ENCODE results near the gene SLX4IP. TPM values are rescaled to one million over a fixed set of nuclear protein-coding genes. Genes with fewer than 3 reads are reported as not detected.
A peak's percentile ranks its signal among the peaks of the same experiment; 100 is the strongest.

Gene SLX4IP
- total RNA-seq, 1 donor from 2014 or later = 3.1 TPM

- H3K27me3 ChIP-seq (ENCODE audit: low read depth) = no peaks in the 10 kb centered on the region
- H3K4me3 ChIP-seq = no peak overlapping the region
- H3K27ac ChIP-seq (replicated peaks) = peak overlapping the region; percentile 68
- DNase-seq = no peak
- TF ChIP-seq, protein P1, sequence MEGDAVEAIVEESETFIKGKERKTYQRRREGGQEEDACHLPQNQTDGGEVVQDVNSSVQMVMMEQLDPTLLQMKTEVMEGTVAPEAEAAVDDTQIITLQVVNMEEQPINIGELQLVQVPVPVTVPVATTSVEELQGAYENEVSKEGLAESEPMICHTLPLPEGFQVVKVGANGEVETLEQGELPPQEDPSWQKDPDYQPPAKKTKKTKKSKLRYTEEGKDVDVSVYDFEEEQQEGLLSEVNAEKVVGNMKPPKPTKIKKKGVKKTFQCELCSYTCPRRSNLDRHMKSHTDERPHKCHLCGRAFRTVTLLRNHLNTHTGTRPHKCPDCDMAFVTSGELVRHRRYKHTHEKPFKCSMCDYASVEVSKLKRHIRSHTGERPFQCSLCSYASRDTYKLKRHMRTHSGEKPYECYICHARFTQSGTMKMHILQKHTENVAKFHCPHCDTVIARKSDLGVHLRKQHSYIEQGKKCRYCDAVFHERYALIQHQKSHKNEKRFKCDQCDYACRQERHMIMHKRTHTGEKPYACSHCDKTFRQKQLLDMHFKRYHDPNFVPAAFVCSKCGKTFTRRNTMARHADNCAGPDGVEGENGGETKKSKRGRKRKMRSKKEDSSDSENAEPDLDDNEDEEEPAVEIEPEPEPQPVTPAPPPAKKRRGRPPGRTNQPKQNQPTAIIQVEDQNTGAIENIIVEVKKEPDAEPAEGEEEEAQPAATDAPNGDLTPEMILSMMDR (IDR thresholded peaks at IDR 0.05; ENCODE audit: borderline replicate concordance) = no peak
- peaks cover 14% of the 10 kb centered on the region for H3K36me3 ChIP-seq
- H3K9me3 ChIP-seq (replicated peaks) = no peaks in the 10 kb centered on the region
- intact Hi-C loops (cut with micrococcal nuclease) = no loop called here
- peaks cover 6% of the 10 kb centered on the region for H3K4me1 ChIP-seq
Observed at GRCh38 chr20:10565922-10566897, 131.1 kb downstream of the SLX4IP start.

DNA sequence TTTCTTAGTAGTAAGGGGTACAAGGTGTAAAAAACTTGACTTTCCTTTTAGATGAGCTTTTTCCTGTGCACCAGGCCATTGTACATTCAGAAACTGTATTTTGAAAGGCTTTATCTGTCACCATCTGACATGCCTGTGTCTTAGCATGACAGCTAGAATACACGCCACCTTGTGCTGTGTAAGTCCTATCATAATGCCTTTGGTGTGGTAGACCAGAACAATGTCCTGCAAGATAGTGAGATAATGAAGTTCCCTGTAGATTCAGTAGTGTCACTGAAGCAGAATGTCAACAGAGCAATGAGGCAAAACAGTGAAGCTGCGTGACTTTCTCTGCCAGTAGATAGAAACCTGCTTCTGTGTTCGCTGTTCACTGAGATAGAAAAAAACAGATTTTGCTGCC is 132.9 kb downstream of the SLX4IP start:
- Histone ChIP-seq H3K4me1 (peaks cover 6% of the 10 kb centered on the region), H3K27ac (replicated peaks) (no peak overlapping the region), H3K4me3 (no peak overlapping the region), H3K27me3 (ENCODE audit: low read depth) (no peaks in the 10 kb centered on the region), H3K9me3 (replicated peaks) (no peaks in the 10 kb centered on the region), H3K36me3 (peaks cover 6% of the 10 kb centered on the region)
- TF ChIP-seq, protein P1 (IDR thresholded peaks at IDR 0.05; ENCODE audit: borderline replicate concordance) = no peak
- intact Hi-C loops (cut with micrococcal nuclease) = no loop called here
- no peak for DNase-seq

- Histone ChIP-seq H3K36me3 (peaks cover 6% of the 10 kb centered on the region), H3K4me1 (no peaks in the 10 kb centered on the region), H3K27me3 (ENCODE audit: low read depth) (no peaks in the 10 kb centered on the region), H3K27ac (replicated peaks) (no peak overlapping the region), H3K9me3 (replicated peaks) (no peaks in the 10 kb centered on the region), H3K4me3 (no peak overlapping the region)
- DNase-seq = no peak
- TF ChIP-seq, protein P1 (IDR thresholded peaks at IDR 0.05; ENCODE audit: borderline replicate concordance) = no peak
- intact Hi-C loops (cut with micrococcal nuclease) = no loop called here
Observed at GRCh38 chr20:10571313-10571815, 136.3 kb downstream of the SLX4IP start.

DNA sequence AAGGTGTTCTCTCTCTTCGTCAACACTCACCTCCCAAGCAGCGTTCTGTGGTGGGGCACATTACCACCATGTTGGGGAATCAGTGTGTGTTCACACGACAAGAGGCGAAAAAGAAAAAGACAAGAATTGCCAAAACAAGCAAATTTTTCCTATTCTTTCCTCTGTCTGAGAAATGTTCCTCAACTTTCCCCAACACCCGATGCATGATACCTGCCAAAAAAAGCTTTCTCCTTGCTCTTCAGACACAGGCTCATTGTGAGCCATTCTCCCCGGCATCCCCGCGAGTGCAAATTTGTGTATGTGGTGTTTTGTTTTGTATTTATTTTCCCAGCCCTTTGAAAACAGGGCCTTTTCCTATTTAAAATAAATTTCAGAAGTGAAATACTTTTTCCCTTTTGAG is 137.7 kb downstream of the SLX4IP start:
- Histone ChIP-seq H3K27ac (replicated peaks) (no peak overlapping the region), H3K36me3 (no peaks in the 10 kb centered on the region), H3K27me3 (ENCODE audit: low read depth) (no peaks in the 10 kb centered on the region), H3K9me3 (replicated peaks) (no peaks in the 10 kb centered on the region), H3K4me3 (no peak overlapping the region), H3K4me1 (no peaks in the 10 kb centered on the region)
- TF ChIP-seq, protein P1 (IDR thresholded peaks at IDR 0.05; ENCODE audit: borderline replicate concordance) = no peak
- no peak for DNase-seq
- intact Hi-C loops (cut with micrococcal nuclease) = no loop called here

- Histone ChIP-seq H3K27ac (replicated peaks) (no peak overlapping the region), H3K27me3 (ENCODE audit: low read depth) (no peaks in the 10 kb centered on the region), H3K9me3 (replicated peaks) (no peaks in the 10 kb centered on the region), H3K36me3 (no peaks in the 10 kb centered on the region), H3K4me1 (no peaks in the 10 kb centered on the region), H3K4me3 (no peak overlapping the region)
- no peak for DNase-seq
- TF ChIP-seq, protein P1 (IDR thresholded peaks at IDR 0.05; ENCODE audit: borderline replicate concordance) = no peak
- intact Hi-C loops (cut with micrococcal nuclease) = no loop called here
Observed at GRCh38 chr20:10573273-10573950, 138.3 kb downstream of the SLX4IP start.

All from left ventricle myocardium inferior (tissue), 1 donor.